Activated naive CD4-positive, alpha-beta T cell (primary cell): ENCODE results near the gene PRDX4.
A peak's percentile ranks its signal among the peaks of the same experiment; 100 is the strongest.
"Not testable (repeated sequence)": the region's sequence is repeated elsewhere in the genome, so short reads cannot be mapped to it uniquely, and the experiment has no call there.

ENCODE experiments used
- DNase-seq, 4 experiments: peaks; one replicate each; lab custom pipeline; 2025; lab: John Stamatoyannopoulos, UW

The PRDX4 gene

GRCh38 chrX:23673108-23673507 lies 5.8 kb downstream of the PRDX4 start:
- DNase-seq: no peak

GRCh38 chrX:23676486-23676885 lies 9.2 kb downstream of the PRDX4 start:
- DNase-seq: not testable (repeated sequence)

- no peak for DNase-seq
Measured at GRCh38 chrX:23692166-23692565, 24.9 kb downstream of the PRDX4 start.

GRCh38 chrX:23694606-23695005 lies 27.3 kb downstream of the PRDX4 start:
- peak in 1 of 4 experiments; percentile 11 for DNase-seq

- peak in 1 of 4 experiments; percentile 3 for DNase-seq
Measured at GRCh38 chrX:23699636-23700194, 32.4 kb downstream of the PRDX4 start.

GRCh38 chrX:23704673-23705206 lies 37.4 kb downstream of the PRDX4 start:
- no peak for DNase-seq

GRCh38 chrX:23705235-23705634 lies 37.9 kb downstream of the PRDX4 start:
- DNase-seq: no peak

GRCh38 chrX:23720117-23720677 lies 52.9 kb downstream of the PRDX4 start:
- DNase-seq: no peak

GRCh38 chrX:23726191-23726590 lies 58.9 kb downstream of the PRDX4 start:
- no peak for DNase-seq

- DNase-seq: no peak
Measured at GRCh38 chrX:23727206-23727605, 59.9 kb downstream of the PRDX4 start.

- no peak for DNase-seq
Measured at GRCh38 chrX:23729214-23729613, 61.9 kb downstream of the PRDX4 start.

- no peak for DNase-seq
Measured at GRCh38 chrX:23731951-23732350, 64.7 kb downstream of the PRDX4 start.

GRCh38 chrX:23732704-23733103 lies 65.4 kb downstream of the PRDX4 start:
- DNase-seq: no peak
